Endothelial cell of umbilical vein (primary cell): Measurements from ENCODE around the gene WBP1L. TPM values are rescaled to one million over a fixed set of nuclear protein-coding genes. Genes with fewer than 3 reads are reported as not detected.

ENCODE experiments used
- BruUV-seq: library from RNA; stranded (reverse); fragments of 400-500 nt; replicated peaks from 2 replicates; lab custom pipeline; 2021; lab: Mats Ljungman, UMichigan
- CTCF ChIA-PET: fragments of 300-600, 350-600 bp; sonication (Branson Sonifier 250); formaldehyde crosslinking; loops from one replicate; lab custom pipeline; 2021; ENCODE audit warnings: antibody characterized with exemption, inconsistent platforms; lab: Charles Lee
- POLR2A ChIA-PET: fragments of 300-600, 350-600 bp; sonication (Branson Sonifier 250); formaldehyde crosslinking; loops from one replicate; lab custom pipeline; 2021; ENCODE audit warnings: antibody characterized with exemption, inconsistent platforms; lab: Charles Lee
- DNase-seq: peaks from one replicate; pipeline ENCODE4 v3.0.0-alpha.2; 2011; ENCODE audit warnings: low read depth, low spot score
- FAIRE-seq: peaks from 2 replicates; lab custom pipeline; 2011; peaks lifted over from hg19 to GRCh38; lab: Jason Lieb, UNC
- H2AFZ ChIP-seq: 2 replicates; pipeline ENCODE4 v1.6.0; 2012; ENCODE audit warnings: low read depth, low read length, control low read depth, inconsistent platforms
- H3K27ac ChIP-seq: 2 replicates; pipeline ENCODE4 v1.5.1; 2011; ENCODE audit warnings: low read depth, mild to moderate bottlenecking, control low read depth, low read length, moderate library complexity; ENCODE audit not compliant: insufficient read depth
- H3K27me3 ChIP-seq, 2 experiments: 2 replicates each; pipeline versions ENCODE4 v1.6.0 to v1.6.1; 2011; ENCODE audit warnings: low read length in 2 of 2, mixed read lengths in 1 of 2; ENCODE audit not compliant: control insufficient read depth in 2 of 2, insufficient read depth in 2 of 2
- H3K36me3 ChIP-seq, 2 experiments: 2 replicates in 1 of 2; 3 replicates in 1 of 2; pipeline ENCODE4 v1.5.1; 2011; ENCODE audit warnings: low read length in 2 of 2, mild to moderate bottlenecking in 1 of 2, moderate library complexity in 1 of 2; ENCODE audit not compliant: control insufficient read depth in 2 of 2, insufficient read depth in 2 of 2; ENCODE audit errors: extremely low read depth in 1 of 2
- H3K4me1 ChIP-seq: 3 replicates; pipeline ENCODE4 v1.5.1; 2011; ENCODE audit warnings: mild to moderate bottlenecking, low read length; ENCODE audit not compliant: control insufficient read depth, insufficient read depth; ENCODE audit errors: extremely low read depth
- H3K4me2 ChIP-seq: 2 replicates; pipeline ENCODE4 v1.6.1; 2011; ENCODE audit warnings: low read length, control low read depth, mixed read lengths; ENCODE audit not compliant: insufficient read depth
- H3K4me3 ChIP-seq, 3 experiments: fragments of 200-600 bp in 1 of 3; sonication (generic), shearing (Covaris generic) in 1 of 3; replicated peaks in 1 of 3; 2 replicates each; pipeline ENCODE4 v1.5.1; 2011 to 2016; ENCODE audit warnings: control low read depth in 3 of 3, low read length in 3 of 3, mild to moderate bottlenecking in 2 of 3, inconsistent platforms in 1 of 3, low read depth in 1 of 3, moderate library complexity in 1 of 3; ENCODE audit not compliant: insufficient read depth in 1 of 3
- H3K79me2 ChIP-seq: 2 replicates; pipeline ENCODE4 v1.6.0; 2012; ENCODE audit warnings: low read length, inconsistent platforms; ENCODE audit not compliant: control insufficient read depth, insufficient read depth
- H3K9ac ChIP-seq: replicated peaks from 2 replicates; pipeline ENCODE3; 2011; ENCODE audit warnings: low read length, control low read depth; ENCODE audit not compliant: insufficient read depth; ENCODE audit errors: extremely low read depth
- H3K9me1 ChIP-seq: replicated peaks from 3 replicates; pipeline ENCODE4 v1.6.0; 2011; ENCODE audit warnings: mild to moderate bottlenecking, low read length; ENCODE audit not compliant: control insufficient read depth, insufficient read depth; ENCODE audit errors: extremely low read depth
- H3K9me3 ChIP-seq: replicated peaks from 2 replicates; pipeline ENCODE4 v1.5.1; 2012; ENCODE audit warnings: low read length, inconsistent platforms; ENCODE audit not compliant: control insufficient read depth, insufficient read depth
- H4K20me1 ChIP-seq: replicated peaks from 2 replicates; pipeline ENCODE3; 2011; ENCODE audit warnings: mild to moderate bottlenecking, low read length; ENCODE audit not compliant: control insufficient read depth, insufficient read depth; ENCODE audit errors: extremely low read depth
- EZH2 ChIP-seq: IDR thresholded peaks from 2 replicates; pipeline ENCODE4 v1.6.1; 2012; ENCODE audit warnings: borderline replicate concordance, low read depth, mild to moderate bottlenecking, moderate library complexity, low read length, inconsistent platforms; ENCODE audit not compliant: severe bottlenecking
- FOS ChIP-seq: IDR thresholded peaks from 2 replicates; pipeline ENCODE4 v1.6.1; 2011; ENCODE audit warnings: mild to moderate bottlenecking, low read length, moderate library complexity, borderline replicate concordance; ENCODE audit not compliant: insufficient read depth
- GATA2 ChIP-seq: IDR thresholded peaks from 2 replicates; pipeline ENCODE4 v1.7.0; 2011; ENCODE audit warnings: low read depth, mild to moderate bottlenecking, moderate library complexity, mixed read lengths, low read length; ENCODE audit not compliant: insufficient read length, insufficient read depth
- JUN ChIP-seq: IDR thresholded peaks from 2 replicates; pipeline ENCODE4 v1.6.1; 2011; ENCODE audit warnings: borderline replicate concordance, low read depth; ENCODE audit not compliant: insufficient read length, insufficient read depth
- MYC ChIP-seq: IDR thresholded peaks from one replicate; pipeline ENCODE4 v1.6.1; 2011; ENCODE audit warnings: mild to moderate bottlenecking, low read depth, low read length
- POLR2A ChIP-seq: IDR thresholded peaks from 2 replicates; pipeline ENCODE4 v1.6.1; 2012; ENCODE audit warnings: low read depth, mild to moderate bottlenecking, control low read depth, low read length
- POLR2AphosphoS5 ChIP-seq: IDR thresholded peaks from 2 replicates; pipeline ENCODE4 v1.6.1; 2012; ENCODE audit warnings: low read depth, mild to moderate bottlenecking, control low read depth, low read length, moderate library complexity; ENCODE audit not compliant: insufficient read depth
- dilution Hi-C: fragments of 300-500 bp; cut with MboI; formaldehyde crosslinking; loops from one replicate; pipeline ENCODE4 v1.15.0; 2019; ENCODE audit warnings: low sequenced_read_pairs; ENCODE audit not compliant: extremely low pct_ligation_motif_present
- intact Hi-C: fragments of 100-400 bp; cut with micrococcal nuclease; formaldehyde crosslinking; loops from one replicate; pipeline ENCODE4 v1.10.0; 2022
- polyA plus RNA-seq, 4 experiments: library from polyadenylated mRNA; depleted of rRNA in 3 of 4; stranded (reverse) in 3 of 4; unstranded in 1 of 4; fragments of >200 nt; gene quantifications; 2 replicates each; pipeline versions ENCODE4 v1.2.1 to v1.2.3, GENCODE V29; 2011 to 2012; ENCODE audit warnings: missing spikeins in 1 of 4
- total RNA-seq: library from RNA; stranded (reverse); gene quantifications from 2 replicates; pipeline ENCODE4 v1.2.3, GENCODE V29; 2021
- TF ChIP-seq, protein P1 (sequence below): IDR thresholded peaks from 2 replicates; pipeline ENCODE4 v1.6.1; 2011; ENCODE audit not compliant: insufficient read depth, insufficient read length
- TF ChIP-seq, protein P2 (sequence below), 2 donors: IDR thresholded peaks; 1 replicate in 1 of 2; 2 replicates in 1 of 2; pipeline ENCODE4 v1.5.1; 2011; ENCODE audit warnings: low read length in 2 of 2, mild to moderate bottlenecking in 2 of 2, moderate library complexity in 2 of 2, control low read depth in 1 of 2, inconsistent platforms in 1 of 2, low read depth in 1 of 2; ENCODE audit not compliant: insufficient read depth in 1 of 2; ENCODE audit errors: extremely low read depth in 1 of 2

Gene WBP1L
- total and polyA plus RNA-seq, 2 donors (not counting 3 experiments of a cell fraction or from before 2014, with no cell fraction given), result 46.0 to 70.3 TPM

DNA sequence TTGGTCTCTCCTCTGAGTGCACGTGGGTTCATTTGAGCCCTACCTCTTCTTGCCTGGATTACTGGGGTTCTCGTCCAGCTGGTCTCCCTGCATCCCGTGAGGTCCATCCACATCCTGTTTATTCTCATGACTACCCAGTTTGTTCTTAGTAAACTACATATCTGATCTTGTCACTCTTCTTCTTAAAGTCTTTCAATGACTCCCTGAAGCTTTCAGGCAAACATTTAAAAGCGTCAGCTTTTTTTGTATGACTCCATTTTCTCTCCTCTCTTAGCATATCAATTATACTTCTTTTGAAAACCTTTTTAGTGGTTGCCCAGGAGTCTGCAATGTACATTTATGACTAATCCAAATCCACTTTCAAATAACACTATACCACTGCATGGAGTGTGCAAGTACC, 21.8 kb upstream of the WBP1L start:
- TF ChIP-seq MYC, result no peak
- no peak for TF ChIP-seq EZH2
- TF ChIP-seq, protein P1, sequence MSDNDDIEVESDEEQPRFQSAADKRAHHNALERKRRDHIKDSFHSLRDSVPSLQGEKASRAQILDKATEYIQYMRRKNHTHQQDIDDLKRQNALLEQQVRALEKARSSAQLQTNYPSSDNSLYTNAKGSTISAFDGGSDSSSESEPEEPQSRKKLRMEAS, result no peak
- Histone ChIP-seq H3K27ac (no peak overlapping the region), H3K4me2 (no peak overlapping the region), H3K9me3 (no peaks in the 10 kb centered on the region), H3K4me3 (no peak overlapping the region), H2AFZ (no peak overlapping the region), H3K4me1 (peaks cover 5% of the 10 kb centered on the region), H3K9me1 (no peaks in the 10 kb centered on the region), H3K27me3 (no peaks in the 10 kb centered on the region), H3K79me2 (no peaks in the 10 kb centered on the region), H3K36me3 (no peaks in the 10 kb centered on the region), H3K9ac (no peak overlapping the region), H4K20me1 (no peaks in the 10 kb centered on the region)
- FAIRE-seq, result no peak
- CTCF ChIA-PET, result interaction anchor here (3.1 kb wide), 1 partner anchor 179 kb away, joined by 15 read pairs; no protein-coding TSS in a partner anchor
- POLR2A ChIA-PET, result interaction anchor here (0.6 kb wide), 1 partner anchor 437 kb away, joined by 3 read pairs; no protein-coding TSS in a partner anchor
- dilution Hi-C loops, result no loop called here
- intact Hi-C loops, result no loop called here
- no TSS peak for BruUV-seq
- no peak for DNase-seq

DNA sequence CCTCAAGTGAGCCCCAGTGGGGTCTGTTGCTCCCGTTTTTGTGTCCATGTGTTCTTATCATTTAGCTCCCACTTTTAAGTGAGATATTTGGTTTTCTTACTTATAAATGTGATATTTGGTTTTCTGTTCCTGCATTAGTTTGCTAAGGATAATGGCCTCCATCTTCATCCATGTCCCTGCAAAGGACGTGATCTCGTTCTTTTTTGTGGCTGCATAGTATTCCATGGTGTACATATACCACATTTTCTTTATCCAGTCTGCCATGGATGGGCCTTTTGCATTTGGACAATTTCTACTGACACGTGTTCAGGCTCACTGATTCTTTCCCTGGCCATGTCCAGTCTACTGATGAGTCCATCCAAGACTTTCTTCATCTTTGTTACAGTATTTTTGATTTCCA, 19.8 kb upstream of the WBP1L start:
- H4K20me1 ChIP-seq, result no peaks in the 10 kb centered on the region
- ChIA-PET CTCF (interaction anchor here (1.2 to 5.2 kb wide), 2 partner anchors 19 to 178 kb away, joined by 3 to 62 read pairs; no protein-coding TSS in a partner anchor), POLR2A (no interaction called here)
- H3K4me1 ChIP-seq, result peaks cover 5% of the 10 kb centered on the region
- H3K79me2 ChIP-seq, result no peaks in the 10 kb centered on the region
- H3K36me3 ChIP-seq, result no peaks in the 10 kb centered on the region
- no peak overlapping the region for H3K9ac ChIP-seq
- FAIRE-seq (no peak), DNase-seq (no peak)
- no peaks in the 10 kb centered on the region for H3K9me1 ChIP-seq
- no peak overlapping the region for H3K4me3 ChIP-seq
- no peak overlapping the region for H3K27ac ChIP-seq
- H3K9me3 ChIP-seq, result no peaks in the 10 kb centered on the region
- BruUV-seq, result no TSS peak
- intact Hi-C loops, result no loop called here
- H3K4me2 ChIP-seq, result no peak overlapping the region
- dilution Hi-C loops, result no loop called here
- no peak for TF ChIP-seq FOS
- TF ChIP-seq JUN, result no peak
- TF ChIP-seq MYC, result no peak
- no peak for TF ChIP-seq EZH2
- no peak for TF ChIP-seq POLR2AphosphoS5
- TF ChIP-seq, protein P2, sequence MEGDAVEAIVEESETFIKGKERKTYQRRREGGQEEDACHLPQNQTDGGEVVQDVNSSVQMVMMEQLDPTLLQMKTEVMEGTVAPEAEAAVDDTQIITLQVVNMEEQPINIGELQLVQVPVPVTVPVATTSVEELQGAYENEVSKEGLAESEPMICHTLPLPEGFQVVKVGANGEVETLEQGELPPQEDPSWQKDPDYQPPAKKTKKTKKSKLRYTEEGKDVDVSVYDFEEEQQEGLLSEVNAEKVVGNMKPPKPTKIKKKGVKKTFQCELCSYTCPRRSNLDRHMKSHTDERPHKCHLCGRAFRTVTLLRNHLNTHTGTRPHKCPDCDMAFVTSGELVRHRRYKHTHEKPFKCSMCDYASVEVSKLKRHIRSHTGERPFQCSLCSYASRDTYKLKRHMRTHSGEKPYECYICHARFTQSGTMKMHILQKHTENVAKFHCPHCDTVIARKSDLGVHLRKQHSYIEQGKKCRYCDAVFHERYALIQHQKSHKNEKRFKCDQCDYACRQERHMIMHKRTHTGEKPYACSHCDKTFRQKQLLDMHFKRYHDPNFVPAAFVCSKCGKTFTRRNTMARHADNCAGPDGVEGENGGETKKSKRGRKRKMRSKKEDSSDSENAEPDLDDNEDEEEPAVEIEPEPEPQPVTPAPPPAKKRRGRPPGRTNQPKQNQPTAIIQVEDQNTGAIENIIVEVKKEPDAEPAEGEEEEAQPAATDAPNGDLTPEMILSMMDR (IDR thresholded peaks at IDR 0.05; ENCODE audit: extremely low read depth in 1 of 2, insufficient read depth in 1 of 2, low read depth in 1 of 2, low read length in 2 of 2), result no peak
- TF ChIP-seq GATA2, result no peak
- TF ChIP-seq POLR2A, result no peak
- TF ChIP-seq, protein P1, result no peak
- no peaks in the 10 kb centered on the region for H3K27me3 ChIP-seq
- H2AFZ ChIP-seq, result no peak overlapping the region
